HG02798 (cell line): ENCODE results near the gene ABHD18.
"Not testable (repeated sequence)": the region's sequence is repeated elsewhere in the genome, so short reads cannot be mapped to it uniquely, and the experiment has no call there.

ENCODE experiments used
- ATAC-seq: cut with Tn5 transposase; IDR thresholded peaks from one replicate; pipeline ENCODE4 v1.9.1; 2021; ENCODE audit warnings: mild to moderate bottlenecking; ENCODE audit not compliant: unreplicated experiment, poor library complexity

The ABHD18 gene

DNA sequence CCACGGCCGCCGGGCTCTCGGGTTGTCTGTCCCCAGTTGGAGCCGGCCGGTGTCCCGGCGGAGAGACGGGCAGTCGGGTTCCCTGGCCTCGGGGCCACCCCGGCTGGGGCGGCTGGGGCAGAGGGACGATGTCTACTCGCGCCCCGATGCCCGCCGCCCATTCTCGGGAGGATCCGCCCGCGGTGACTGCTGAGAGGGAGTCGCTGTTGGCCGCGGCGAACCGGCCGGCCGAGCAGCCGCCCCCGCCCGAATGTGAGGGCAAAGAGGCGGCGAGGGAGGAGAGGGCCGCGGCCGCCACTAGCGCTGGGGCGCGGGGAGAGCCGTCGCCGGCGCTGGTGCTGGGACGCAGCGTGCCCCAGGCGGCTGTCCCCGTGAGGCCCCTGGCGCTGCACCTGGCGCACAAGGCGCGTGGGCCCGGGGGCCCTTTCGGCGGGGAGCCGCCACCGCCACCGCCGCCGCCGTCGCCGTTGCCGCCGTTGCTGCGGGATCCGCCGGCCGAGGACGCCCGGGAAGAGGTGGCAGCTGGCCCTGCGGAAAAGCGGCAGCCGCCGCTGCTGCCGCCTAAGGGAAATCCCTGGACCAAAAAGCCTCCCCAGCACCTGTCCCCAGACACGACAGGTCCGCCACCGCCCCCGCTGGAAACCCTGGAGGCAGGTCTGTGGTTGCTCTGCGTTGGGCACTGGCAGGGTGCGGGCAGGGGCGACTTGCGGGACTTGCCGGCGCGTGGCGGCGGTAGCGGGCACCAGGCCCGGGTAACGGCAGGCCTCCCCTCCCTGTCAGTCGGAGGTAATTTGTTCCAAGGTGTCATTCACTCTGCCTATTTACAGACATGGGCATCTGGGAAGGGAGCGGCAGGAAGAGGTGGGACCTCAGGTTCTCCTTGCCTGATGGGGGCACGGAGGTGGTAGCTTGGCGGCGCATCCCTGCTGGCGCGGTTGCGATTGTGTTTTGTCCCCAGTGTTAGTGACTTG is 96.6 kb downstream of the ABHD18 start:
- ATAC-seq, result peak; percentile 39

DNA sequence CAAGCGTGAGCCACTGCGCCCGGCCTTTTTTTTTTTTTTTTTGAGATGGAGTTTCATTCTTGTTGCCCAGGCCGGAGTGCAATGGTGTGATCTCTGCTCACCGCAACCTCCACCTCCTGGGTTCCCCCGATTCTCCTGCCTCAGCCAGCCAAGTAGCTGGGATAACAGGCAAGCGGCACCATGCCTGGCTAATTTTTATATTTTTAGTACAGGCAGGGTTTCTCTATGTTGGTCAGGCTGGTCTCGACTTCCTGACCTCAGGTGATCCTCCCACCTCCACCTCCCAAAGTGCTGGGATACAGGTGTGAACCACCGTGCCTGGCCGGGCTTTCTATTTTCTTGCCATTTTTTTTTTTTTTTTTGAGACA is 101.2 kb downstream of the ABHD18 start:
- ATAC-seq, result not testable (repeated sequence)

DNA sequence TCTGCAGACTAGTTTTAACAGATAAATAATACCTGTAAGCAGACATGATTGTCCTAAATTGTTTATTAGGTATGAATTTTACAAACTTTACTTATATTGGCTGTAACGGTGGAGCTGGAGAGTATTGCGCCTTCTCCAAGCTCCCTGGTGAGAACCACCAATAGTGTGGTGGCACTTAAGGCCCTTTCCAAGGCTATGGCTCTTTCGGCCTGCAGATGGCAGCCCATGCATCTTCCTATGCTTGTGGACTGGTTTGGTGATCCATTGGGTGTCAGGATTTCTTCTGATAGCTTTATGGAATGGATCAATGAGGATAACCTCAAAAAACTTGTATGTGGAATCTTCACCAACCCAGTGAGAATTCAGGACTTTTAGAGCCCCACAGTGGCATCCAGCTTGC is 103.7 kb downstream of the ABHD18 start:
- peak; percentile 39 for ATAC-seq

DNA sequence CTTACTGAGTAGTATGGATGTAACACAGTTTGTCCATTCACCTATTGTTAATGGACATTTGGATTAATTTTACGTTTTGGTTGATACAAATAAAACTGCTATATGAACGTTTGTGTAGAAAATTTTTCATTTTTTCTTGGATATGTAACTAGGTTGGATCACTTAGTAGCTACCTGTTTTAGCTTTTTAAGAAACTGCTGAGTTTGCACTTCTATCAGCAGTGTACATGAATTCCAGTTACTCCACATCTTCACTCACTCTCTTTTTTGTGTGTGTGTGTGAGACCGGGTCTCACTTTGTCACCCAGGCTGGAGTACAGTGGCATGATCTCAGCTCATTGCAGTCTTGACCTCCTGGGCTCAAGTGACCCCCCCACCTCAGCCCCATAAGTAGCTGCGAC is 111.3 kb downstream of the ABHD18 start:
- no peak for ATAC-seq
